Measurements from ENCODE around the gene CHRM3.

The CHRM3 gene

GRCh38 chr1:239386453-239387303, at the start of gene CHRM3:
CHRM3 (plus strand) TSS chr1:239386568; CDS start chr1:239907452, 520,884 bp downstream.
- no peak within 1 kb of the TSS for H3K4me3 ChIP-seq (ENCODE audit: low read depth, low read length)

GRCh38 chr1:239337799-239338430, 48.5 kb upstream of the CHRM3 start:
- H3K4me3 ChIP-seq (ENCODE audit: low read depth, low read length): no peak overlapping the region
- TF ChIP-seq CTCF (IDR thresholded peaks at IDR 0.05; ENCODE audit: low read depth, low read length): no peak

More at GRCh38 chr1:239386453-239387303, at the start of gene CHRM3:
- no peak for TF ChIP-seq CTCF (IDR thresholded peaks at IDR 0.05; ENCODE audit: low read depth, low read length)

GRCh38 chr1:239347776-239348175, 38.6 kb upstream of the CHRM3 start:
- no peak for TF ChIP-seq CTCF (IDR thresholded peaks at IDR 0.05; ENCODE audit: low read depth, low read length)

GRCh38 chr1:239348635-239349353, 37.6 kb upstream of the CHRM3 start:
- H3K4me3 ChIP-seq (ENCODE audit: low read depth, low read length): no peak overlapping the region
- TF ChIP-seq CTCF (IDR thresholded peaks at IDR 0.05; ENCODE audit: low read depth, low read length): no peak

More at GRCh38 chr1:239347776-239348175, 38.6 kb upstream of the CHRM3 start:
- no peak overlapping the region for H3K4me3 ChIP-seq (ENCODE audit: low read depth, low read length)

GRCh38 chr1:239349699-239350098, 36.7 kb upstream of the CHRM3 start:
- TF ChIP-seq CTCF (IDR thresholded peaks at IDR 0.05; ENCODE audit: low read depth, low read length): no peak
- H3K4me3 ChIP-seq (ENCODE audit: low read depth, low read length): no peak overlapping the region

- no peak overlapping the region for H3K4me3 ChIP-seq (ENCODE audit: low read depth, low read length)
- TF ChIP-seq CTCF (IDR thresholded peaks at IDR 0.05; ENCODE audit: low read depth, low read length): no peak
Observed at GRCh38 chr1:239353536-239353935, 32.8 kb upstream of the CHRM3 start.
